Astrocyte (in vitro differentiated cells and primary cell): ENCODE data around the gene CYP2F1.

Source experiments
- CTCF ChIP-seq: IDR thresholded peaks from 2 replicates; pipeline ENCODE4 v1.5.1; 2011; ENCODE audit warnings: low read depth, mild to moderate bottlenecking, inconsistent platforms, low read length, moderate library complexity; ENCODE audit not compliant: insufficient read depth
- EZH2 ChIP-seq: IDR thresholded peaks from 2 replicates; pipeline ENCODE4 v1.6.1; 2012; ENCODE audit warnings: mild to moderate bottlenecking, low read length, inconsistent platforms; ENCODE audit not compliant: insufficient read depth

- TF ChIP-seq CTCF (no peak), EZH2 (no peak)
These were observed 9.6 kb downstream of the CYP2F1 start for GRCh38 chr19:41123716-41124294.
